ENCODE results near the gene SERPINB1.
"Not testable (repeated sequence)": the region's sequence is repeated elsewhere in the genome, so short reads cannot be mapped to it uniquely, and the experiment has no call there.

SERPINB1 gene

GRCh38 chr6:2841264-2842138, at the start of gene SERPINB1:
TSS of gene SERPINB1 (minus strand) at chr6:2841863. CDS start at chr6:2840586, 1,277 bp downstream.
- peak; percentile 96 for DNase-seq (ENCODE audit: low read depth)
- Histone ChIP-seq H3K9me3 (ENCODE audit: control insufficient read depth, low read length) (peaks cover 4% of the 10 kb centered on the region), H3K27me3 (replicated peaks; ENCODE audit: control insufficient read depth, insufficient read depth, low read length) (no peaks in the 10 kb centered on the region), H3K36me3 (ENCODE audit: control insufficient read depth, insufficient read depth, low read length, severe bottlenecking) (peaks cover 17% of the 10 kb centered on the region), H3K4me1 (ENCODE audit: control insufficient read depth, insufficient read depth, low read length) (peaks cover 42% of the 10 kb centered on the region), H3K4me3 (ENCODE audit: low read length) (peak within 1 kb of the TSS; percentile 82), H3K9ac (ENCODE audit: low read length) (peak within 1 kb of the TSS; percentile 86)

- no peaks in the 10 kb centered on the region for H3K27me3 ChIP-seq (replicated peaks; ENCODE audit: control insufficient read depth, insufficient read depth, low read length)
- H3K4me1 ChIP-seq (ENCODE audit: control insufficient read depth, insufficient read depth, low read length): no peaks in the 10 kb centered on the region
- H3K9ac ChIP-seq (ENCODE audit: low read length): no peak overlapping the region
- no peak for DNase-seq (ENCODE audit: low read depth)
- H3K4me3 ChIP-seq (ENCODE audit: low read length): no peak overlapping the region
- H3K9me3 ChIP-seq (ENCODE audit: control insufficient read depth, low read length): no peaks in the 10 kb centered on the region
- H3K36me3 ChIP-seq (ENCODE audit: control insufficient read depth, insufficient read depth, low read length, severe bottlenecking): peaks cover 60% of the 10 kb centered on the region
Measured at GRCh38 chr6:2890976-2891767, 49.5 kb upstream of the SERPINB1 start.

- no peaks in the 10 kb centered on the region for H3K4me1 ChIP-seq (ENCODE audit: control insufficient read depth, insufficient read depth, low read length)
- peaks cover 20% of the 10 kb centered on the region for H3K36me3 ChIP-seq (ENCODE audit: control insufficient read depth, insufficient read depth, low read length, severe bottlenecking)
- DNase-seq (ENCODE audit: low read depth): no peak
- H3K9ac ChIP-seq (ENCODE audit: low read length): no peak overlapping the region
- no peaks in the 10 kb centered on the region for H3K27me3 ChIP-seq (replicated peaks; ENCODE audit: control insufficient read depth, insufficient read depth, low read length)
- no peak overlapping the region for H3K4me3 ChIP-seq (ENCODE audit: low read length)
- H3K9me3 ChIP-seq (ENCODE audit: control insufficient read depth, low read length): no peaks in the 10 kb centered on the region
Measured at GRCh38 chr6:2885967-2886735, 44.5 kb upstream of the SERPINB1 start.

DNA sequence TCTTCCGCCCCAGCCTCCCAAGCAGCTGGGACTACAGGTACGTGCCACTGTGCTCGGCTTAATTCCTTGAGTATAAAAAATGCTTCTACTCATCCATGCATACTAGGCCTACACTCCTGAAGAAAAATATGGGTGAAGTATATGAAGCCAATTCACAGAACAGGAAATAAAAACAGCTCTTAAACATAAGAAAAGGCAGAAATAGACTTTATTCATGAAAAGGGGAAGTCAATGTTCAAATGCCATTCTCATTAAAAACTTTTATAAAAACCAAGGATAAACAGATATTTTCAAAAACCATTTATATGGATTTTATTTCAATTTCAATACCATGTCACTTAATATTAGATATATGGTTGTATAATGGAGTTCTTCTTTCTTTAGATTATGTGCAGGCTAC, 43.1 kb upstream of the SERPINB1 start:
- Histone ChIP-seq H3K9ac (ENCODE audit: low read length) (no peak overlapping the region), H3K27me3 (replicated peaks; ENCODE audit: control insufficient read depth, insufficient read depth, low read length) (no peaks in the 10 kb centered on the region), H3K4me1 (ENCODE audit: control insufficient read depth, insufficient read depth, low read length) (no peaks in the 10 kb centered on the region), H3K9me3 (ENCODE audit: control insufficient read depth, low read length) (no peaks in the 10 kb centered on the region), H3K36me3 (ENCODE audit: control insufficient read depth, insufficient read depth, low read length, severe bottlenecking) (peaks cover 7% of the 10 kb centered on the region), H3K4me3 (ENCODE audit: low read length) (no peak overlapping the region)
- DNase-seq (ENCODE audit: low read depth): no peak

DNA sequence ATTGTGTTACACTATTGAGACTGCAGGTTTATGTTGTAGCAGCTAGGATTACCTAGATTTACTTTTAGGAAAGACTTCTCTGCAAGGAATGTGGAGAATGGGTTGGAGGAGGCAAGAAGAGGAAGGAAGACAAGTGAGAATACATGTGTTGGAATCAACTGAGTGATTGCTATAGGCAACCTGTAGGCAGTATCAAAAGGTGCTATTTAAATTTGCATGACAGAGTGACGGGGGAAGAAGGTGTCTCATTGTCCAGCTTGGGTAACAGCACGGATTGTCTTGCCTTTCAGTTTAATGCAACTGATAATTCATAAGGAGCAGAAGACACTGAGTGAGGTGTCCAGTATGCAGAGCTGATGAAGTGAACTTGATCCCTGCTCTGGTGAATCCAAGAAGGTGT, 42.0 kb upstream of the SERPINB1 start:
- no peak for DNase-seq (ENCODE audit: low read depth)
- Histone ChIP-seq H3K4me1 (ENCODE audit: control insufficient read depth, insufficient read depth, low read length) (no peaks in the 10 kb centered on the region), H3K9ac (ENCODE audit: low read length) (no peak overlapping the region), H3K9me3 (ENCODE audit: control insufficient read depth, low read length) (no peaks in the 10 kb centered on the region), H3K27me3 (replicated peaks; ENCODE audit: control insufficient read depth, insufficient read depth, low read length) (no peaks in the 10 kb centered on the region), H3K4me3 (ENCODE audit: low read length) (no peak overlapping the region), H3K36me3 (ENCODE audit: control insufficient read depth, insufficient read depth, low read length, severe bottlenecking) (no peaks in the 10 kb centered on the region)

GRCh38 chr6:2881423-2881822, 39.8 kb upstream of the SERPINB1 start:
- no peak overlapping the region for H3K4me3 ChIP-seq (ENCODE audit: low read length)
- no peaks in the 10 kb centered on the region for H3K27me3 ChIP-seq (replicated peaks; ENCODE audit: control insufficient read depth, insufficient read depth, low read length)
- peaks cover 15% of the 10 kb centered on the region for H3K4me1 ChIP-seq (ENCODE audit: control insufficient read depth, insufficient read depth, low read length)
- no peak overlapping the region for H3K9ac ChIP-seq (ENCODE audit: low read length)
- H3K9me3 ChIP-seq (ENCODE audit: control insufficient read depth, low read length): no peaks in the 10 kb centered on the region
- no peak for DNase-seq (ENCODE audit: low read depth)
- H3K36me3 ChIP-seq (ENCODE audit: control insufficient read depth, insufficient read depth, low read length, severe bottlenecking): no peaks in the 10 kb centered on the region

GRCh38 chr6:2880156-2880555, 38.5 kb upstream of the SERPINB1 start:
- H3K4me1 ChIP-seq (ENCODE audit: control insufficient read depth, insufficient read depth, low read length): peaks cover 21% of the 10 kb centered on the region
- H3K9ac ChIP-seq (ENCODE audit: low read length); H3K27me3 ChIP-seq (replicated peaks; ENCODE audit: control insufficient read depth, insufficient read depth, low read length); H3K9me3 ChIP-seq (ENCODE audit: control insufficient read depth, low read length); H3K4me3 ChIP-seq (ENCODE audit: low read length); DNase-seq (ENCODE audit: low read depth); H3K36me3 ChIP-seq (ENCODE audit: control insufficient read depth, insufficient read depth, low read length, severe bottlenecking): not testable (repeated sequence)

- no peaks in the 10 kb centered on the region for H3K9me3 ChIP-seq (ENCODE audit: control insufficient read depth, low read length)
- DNase-seq (ENCODE audit: low read depth): no peak
- no peaks in the 10 kb centered on the region for H3K27me3 ChIP-seq (replicated peaks; ENCODE audit: control insufficient read depth, insufficient read depth, low read length)
- H3K4me3 ChIP-seq (ENCODE audit: low read length): no peak overlapping the region
- H3K4me1 ChIP-seq (ENCODE audit: control insufficient read depth, insufficient read depth, low read length): peaks cover 23% of the 10 kb centered on the region
- no peak overlapping the region for H3K9ac ChIP-seq (ENCODE audit: low read length)
- no peaks in the 10 kb centered on the region for H3K36me3 ChIP-seq (ENCODE audit: control insufficient read depth, insufficient read depth, low read length, severe bottlenecking)
Measured at GRCh38 chr6:2877960-2878359, 36.3 kb upstream of the SERPINB1 start.

- H3K4me3 ChIP-seq (ENCODE audit: low read length): peak overlapping the region; percentile 71
- no peaks in the 10 kb centered on the region for H3K9me3 ChIP-seq (ENCODE audit: control insufficient read depth, low read length)
- no peaks in the 10 kb centered on the region for H3K27me3 ChIP-seq (replicated peaks; ENCODE audit: control insufficient read depth, insufficient read depth, low read length)
- peak overlapping the region; percentile 69 for H3K9ac ChIP-seq (ENCODE audit: low read length)
- DNase-seq (ENCODE audit: low read depth): peak; percentile 41
- peaks cover 23% of the 10 kb centered on the region for H3K4me1 ChIP-seq (ENCODE audit: control insufficient read depth, insufficient read depth, low read length)
- no peaks in the 10 kb centered on the region for H3K36me3 ChIP-seq (ENCODE audit: control insufficient read depth, insufficient read depth, low read length, severe bottlenecking)
Measured at GRCh38 chr6:2877057-2877882, 35.6 kb upstream of the SERPINB1 start.

DNA sequence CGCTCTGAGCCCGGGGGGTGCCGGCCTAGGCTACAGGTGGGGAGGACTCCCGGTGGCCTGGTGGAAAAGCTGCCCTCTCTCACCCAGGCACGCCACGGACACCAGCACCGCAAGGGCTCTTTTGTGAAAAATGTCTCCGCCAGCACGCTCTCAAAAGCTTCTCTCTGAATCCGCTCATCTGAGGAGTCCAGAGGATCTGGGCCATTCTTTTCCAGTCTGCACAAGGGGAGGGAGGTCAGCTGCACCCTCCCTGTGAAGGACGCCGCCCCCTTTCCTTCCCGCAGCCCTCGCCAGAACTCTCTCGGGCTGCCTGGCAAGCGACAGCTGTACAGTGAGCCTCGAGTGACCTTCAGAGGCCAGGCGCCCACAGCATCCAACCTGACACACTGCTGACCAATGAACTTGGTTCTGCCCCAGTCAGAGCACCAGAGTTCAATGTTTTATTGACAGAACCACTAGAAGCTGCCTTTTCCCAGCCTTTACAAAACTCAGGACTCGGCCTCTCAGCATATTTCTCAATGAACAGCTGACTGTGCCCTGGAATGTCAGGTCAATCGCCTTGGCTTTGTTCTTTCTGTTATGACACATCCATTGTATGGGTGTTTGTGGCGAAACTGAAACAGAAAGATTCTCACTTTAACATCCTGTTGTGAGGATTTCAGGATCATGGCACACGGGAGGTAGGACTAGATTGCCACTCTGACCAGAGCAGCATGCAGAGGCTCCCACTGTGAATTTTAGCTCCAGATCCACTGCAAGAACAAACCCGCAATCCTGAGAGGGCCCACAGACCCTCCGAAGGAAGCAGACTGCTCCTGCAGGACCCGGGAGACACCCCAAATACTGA, 34.8 kb upstream of the SERPINB1 start:
- peak overlapping the region; percentile 71 for H3K4me3 ChIP-seq (ENCODE audit: low read length)

More for the DNA sequence above, 34.8 kb upstream of the SERPINB1 start:
- peak; percentile 86 for DNase-seq (ENCODE audit: low read depth)
- H3K36me3 ChIP-seq (ENCODE audit: control insufficient read depth, insufficient read depth, low read length, severe bottlenecking): no peaks in the 10 kb centered on the region
- no peaks in the 10 kb centered on the region for H3K9me3 ChIP-seq (ENCODE audit: control insufficient read depth, low read length)
- peaks cover 23% of the 10 kb centered on the region for H3K4me1 ChIP-seq (ENCODE audit: control insufficient read depth, insufficient read depth, low read length)
- no peaks in the 10 kb centered on the region for H3K27me3 ChIP-seq (replicated peaks; ENCODE audit: control insufficient read depth, insufficient read depth, low read length)
- peak overlapping the region; percentile 69 for H3K9ac ChIP-seq (ENCODE audit: low read length)
